Activated naive CD4-positive, alpha-beta T cell treated with anti-CD3 and anti-CD28 coated beads, Interleukin-2, amount 50 U/mL, for 72 hours (primary cell): ENCODE measurements around the gene KCNH1. TPM values are rescaled to one million over a fixed set of nuclear protein-coding genes. Genes with fewer than 3 reads are reported as not detected.

ENCODE experiments used
- ATAC-seq, 2 donors: fragments of 150-1000 bp; cut with Tn5 transposase; 2 replicates each; pipeline ENCODE4 v1.10.0; 2021; ENCODE audit warnings: mild to moderate bottlenecking in 2 of 2, moderate library complexity in 2 of 2
- DNase-seq, 2 donors: peaks; one replicate each; pipeline ENCODE4 v3.0.0; 2021 to 2022; ENCODE audit warnings: low spot score in 2 of 2
- H3K27ac Mint-ChIP-seq, 2 donors: one replicate each; pipeline ENCODE4 v1.8.0; 2022; ENCODE audit warnings: mild to moderate bottlenecking in 2 of 2, mixed read lengths in 2 of 2
- H3K36me3 Mint-ChIP-seq, 2 donors: one replicate each; pipeline ENCODE4 v1.8.0; 2022; ENCODE audit warnings: mixed read lengths in 2 of 2
- H3K9me3 Mint-ChIP-seq, 2 donors: one replicate each; pipeline ENCODE4 v1.8.0; 2022; ENCODE audit warnings: mixed read lengths in 2 of 2
- total RNA-seq, 2 donors: library from RNA; stranded (reverse); gene quantifications; one replicate each; pipeline ENCODE4 v1.2.3, GENCODE V29; 2022

KCNH1 gene
- total RNA-seq, 2 donors from 2014 or later: not detected

- Mint-ChIP-seq H3K27ac (no peak overlapping the region), H3K36me3 (no peaks in the 10 kb centered on the region), H3K9me3 (peaks cover 6 to 15% of the 10 kb centered on the region in 2 donors)
- ATAC-seq (peak; percentile 72 to 86), DNase-seq (no peak)
Measured at GRCh38 chr1:210882414-210883221, 251.3 kb downstream of the KCNH1 start.

GRCh38 chr1:210878564-210878963, 255.4 kb downstream of the KCNH1 start:
- H3K27ac Mint-ChIP-seq: no peak overlapping the region
- ATAC-seq (no peak), DNase-seq (no peak)
- no peaks in the 10 kb centered on the region for H3K36me3 Mint-ChIP-seq
- peaks cover 5 to 6% of the 10 kb centered on the region in 2 donors for H3K9me3 Mint-ChIP-seq

- DNase-seq: no peak
- peaks cover 5 to 6% of the 10 kb centered on the region in 2 donors for H3K9me3 Mint-ChIP-seq
- H3K27ac Mint-ChIP-seq: no peak overlapping the region
- no peak for ATAC-seq
- H3K36me3 Mint-ChIP-seq: no peaks in the 10 kb centered on the region
Measured at GRCh38 chr1:210876275-210876674, 257.7 kb downstream of the KCNH1 start.

- Mint-ChIP-seq H3K36me3 (no peaks in the 10 kb centered on the region), H3K27ac (no peak overlapping the region), H3K9me3 (peaks cover 11 to 16% of the 10 kb centered on the region in 2 donors)
- DNase-seq: no peak
- no peak for ATAC-seq
Measured at GRCh38 chr1:210866532-210866931, 267.4 kb downstream of the KCNH1 start.

- no peak for DNase-seq
- Mint-ChIP-seq H3K9me3 (peaks cover 0 to 5% of the 10 kb centered on the region in 2 donors), H3K27ac (no peak overlapping the region), H3K36me3 (no peaks in the 10 kb centered on the region)
- no peak for ATAC-seq
Measured at GRCh38 chr1:210857705-210858104, 276.2 kb downstream of the KCNH1 start.

GRCh38 chr1:210857146-210857663, 276.7 kb downstream of the KCNH1 start:
- Mint-ChIP-seq H3K36me3 (no peaks in the 10 kb centered on the region), H3K9me3 (peaks cover 0 to 5% of the 10 kb centered on the region in 2 donors), H3K27ac (no peak overlapping the region)
- ATAC-seq: no peak
- no peak for DNase-seq

GRCh38 chr1:210855440-210855839, 278.5 kb downstream of the KCNH1 start:
- Mint-ChIP-seq H3K27ac (no peak overlapping the region), H3K9me3 (peaks cover 0 to 5% of the 10 kb centered on the region in 2 donors), H3K36me3 (no peaks in the 10 kb centered on the region)
- DNase-seq (no peak), ATAC-seq (no peak)

- H3K9me3 Mint-ChIP-seq: no peaks in the 10 kb centered on the region
- ATAC-seq (no peak), DNase-seq (no peak)
- no peak overlapping the region for H3K27ac Mint-ChIP-seq
- H3K36me3 Mint-ChIP-seq: no peaks in the 10 kb centered on the region
Measured at GRCh38 chr1:210853276-210853675, 280.7 kb downstream of the KCNH1 start.

GRCh38 chr1:210850556-210850955, 283.4 kb downstream of the KCNH1 start:
- H3K9me3 Mint-ChIP-seq: no peaks in the 10 kb centered on the region
- no peaks in the 10 kb centered on the region for H3K36me3 Mint-ChIP-seq
- DNase-seq: no peak
- peak in 1 of 2 donors; percentile 47 for ATAC-seq
- peak overlapping the region in 1 of 2 donors; percentile 8 for H3K27ac Mint-ChIP-seq

- H3K27ac Mint-ChIP-seq: no peak overlapping the region
- H3K36me3 Mint-ChIP-seq: peaks cover 0 to 4% of the 10 kb centered on the region in 2 donors
- H3K9me3 Mint-ChIP-seq: no peaks in the 10 kb centered on the region
- ATAC-seq: no peak
- no peak for DNase-seq
Measured at GRCh38 chr1:210848474-210848873, 285.5 kb downstream of the KCNH1 start.

GRCh38 chr1:210841926-210842625, 291.9 kb downstream of the KCNH1 start:
- peaks cover 0 to 4% of the 10 kb centered on the region in 2 donors for H3K9me3 Mint-ChIP-seq
- DNase-seq (no peak), ATAC-seq (no peak)
- H3K36me3 Mint-ChIP-seq: peaks cover 0 to 4% of the 10 kb centered on the region in 2 donors
- H3K27ac Mint-ChIP-seq: no peak overlapping the region

- Mint-ChIP-seq H3K36me3 (no peaks in the 10 kb centered on the region), H3K9me3 (no peaks in the 10 kb centered on the region), H3K27ac (no peak overlapping the region)
- ATAC-seq (no peak), DNase-seq (no peak)
Measured at GRCh38 chr1:210830034-210831028, 303.6 kb downstream of the KCNH1 start.

GRCh38 chr1:210828996-210829596, 304.9 kb downstream of the KCNH1 start:
- Mint-ChIP-seq H3K27ac (no peak overlapping the region), H3K36me3 (no peaks in the 10 kb centered on the region), H3K9me3 (no peaks in the 10 kb centered on the region)
- DNase-seq (no peak), ATAC-seq (no peak)

- no peaks in the 10 kb centered on the region for H3K9me3 Mint-ChIP-seq
- no peaks in the 10 kb centered on the region for H3K36me3 Mint-ChIP-seq
- no peak overlapping the region for H3K27ac Mint-ChIP-seq
- ATAC-seq (no peak), DNase-seq (no peak)
Measured at GRCh38 chr1:210827481-210827880, 306.5 kb downstream of the KCNH1 start.

- ATAC-seq (no peak), DNase-seq (no peak)
- Mint-ChIP-seq H3K27ac (no peak overlapping the region), H3K36me3 (no peaks in the 10 kb centered on the region), H3K9me3 (no peaks in the 10 kb centered on the region)
Measured at GRCh38 chr1:210826686-210827085, 307.3 kb downstream of the KCNH1 start.

GRCh38 chr1:210822932-210823331, 311.0 kb downstream of the KCNH1 start:
- Mint-ChIP-seq H3K9me3 (no peaks in the 10 kb centered on the region), H3K27ac (no peak overlapping the region), H3K36me3 (no peaks in the 10 kb centered on the region)
- DNase-seq: no peak
- no peak for ATAC-seq
